Epithelial cell of prostate (primary cell): ENCODE measurements around the gene PLCL2.

Experiments used
- DNase-seq: peaks from one replicate; pipeline ENCODE4 v3.0.0-alpha.2; 2011; ENCODE audit warnings: low read depth, low spot score
- H3K27ac ChIP-seq: fragments of 450-650 bp; 2 replicates; pipeline ENCODE4 v1.5.1; 2017; ENCODE audit warnings: mild to moderate bottlenecking

Gene PLCL2

GRCh38 chr3:17132286-17133115, 247.7 kb downstream of the PLCL2 start:
- H3K27ac ChIP-seq, result no peak overlapping the region
- no peak for DNase-seq

DNA sequence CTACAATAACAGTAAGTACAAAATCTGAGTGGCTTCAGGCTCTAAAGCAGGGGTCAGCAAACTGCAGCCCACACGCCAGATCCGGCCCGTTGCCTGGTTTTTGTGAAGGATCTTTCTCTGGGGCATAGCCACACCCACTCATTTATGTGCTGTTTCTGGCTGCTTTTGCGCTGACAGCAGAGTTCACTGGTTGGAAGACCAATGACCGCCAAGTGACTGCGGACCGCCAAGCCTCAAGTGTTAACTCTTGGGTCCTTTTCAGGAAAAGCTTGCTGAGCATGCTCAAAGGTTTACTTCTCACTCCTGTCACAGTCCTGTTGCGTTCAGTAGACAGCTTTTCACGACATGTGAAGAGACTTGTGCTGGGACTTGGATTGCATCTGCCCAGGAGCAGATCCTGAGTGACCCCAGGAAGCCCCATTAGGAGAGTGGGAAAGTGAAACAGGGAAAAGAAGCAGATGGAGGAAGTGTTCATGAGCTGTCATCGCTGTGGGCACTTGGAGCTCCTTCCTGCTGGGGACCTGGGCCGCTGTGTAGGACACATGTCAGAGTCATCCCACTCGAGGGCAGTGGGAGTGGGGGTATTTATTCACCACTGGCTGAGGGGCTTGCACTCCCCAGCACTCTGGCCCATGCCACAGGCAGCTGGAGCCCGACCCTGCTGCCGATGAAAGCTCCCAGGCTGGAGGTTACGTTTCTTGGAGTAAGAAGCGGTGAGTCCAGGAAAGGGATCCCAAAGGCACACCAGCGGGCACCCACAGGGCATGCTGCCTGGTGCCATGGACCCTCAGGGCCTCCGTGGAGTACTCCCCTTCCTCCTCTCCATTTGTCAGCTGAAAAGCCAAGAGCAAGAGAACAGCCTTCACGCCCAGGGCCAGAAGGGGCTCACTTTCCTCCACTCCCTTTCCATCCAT, 249.1 kb downstream of the PLCL2 start:
- no peak overlapping the region for H3K27ac ChIP-seq
- DNase-seq, result no peak

DNA sequence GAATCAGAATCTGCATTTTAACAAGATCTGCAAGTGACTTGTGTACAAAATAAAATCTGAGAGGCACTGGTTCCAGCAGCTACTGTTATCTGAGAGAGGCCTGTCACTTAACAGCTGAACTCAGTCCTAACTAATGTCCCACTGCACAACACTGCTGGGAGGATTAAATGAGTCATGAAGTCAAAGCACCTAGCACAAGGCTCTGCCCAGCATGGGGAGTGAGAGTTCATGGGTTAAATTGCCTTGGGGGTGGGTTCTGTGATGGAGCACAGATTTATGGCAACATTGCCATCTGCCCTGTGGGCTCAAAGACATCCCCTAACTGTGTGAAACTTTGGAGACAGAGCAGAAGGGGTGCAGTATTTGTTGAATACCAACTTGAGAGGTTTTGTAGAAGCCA, 250.9 kb downstream of the PLCL2 start:
- H3K27ac ChIP-seq, result no peak overlapping the region
- no peak for DNase-seq

DNA sequence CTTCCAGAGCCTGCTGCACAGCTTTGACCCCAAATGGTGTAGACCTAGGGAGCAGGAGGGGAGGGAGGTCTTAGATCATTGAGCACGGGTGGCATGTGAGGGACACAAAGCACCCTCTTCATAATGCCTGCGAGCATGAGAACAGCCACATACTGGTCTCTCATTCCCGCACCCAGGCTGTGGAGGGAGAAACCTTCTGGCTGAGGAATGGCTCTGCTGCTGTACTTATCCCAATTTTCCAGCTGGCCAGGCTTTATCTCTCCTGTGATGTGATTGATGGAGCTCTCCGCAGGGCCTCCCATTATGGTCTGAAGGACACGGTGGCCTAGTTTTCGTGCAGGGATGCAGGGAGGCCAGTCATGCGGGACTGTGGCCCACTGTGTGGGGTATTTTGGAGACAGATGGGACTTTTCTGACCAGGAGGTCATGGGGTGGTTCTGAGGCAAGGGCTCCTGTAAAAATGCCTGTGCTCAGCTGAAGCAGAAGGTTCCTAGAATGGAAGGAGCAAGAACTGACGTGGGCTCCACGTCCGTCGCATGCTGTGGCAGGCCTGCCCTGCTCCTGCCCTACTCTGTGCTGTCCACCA, 251.5 kb downstream of the PLCL2 start:
- no peak for DNase-seq
- no peak overlapping the region for H3K27ac ChIP-seq

DNA sequence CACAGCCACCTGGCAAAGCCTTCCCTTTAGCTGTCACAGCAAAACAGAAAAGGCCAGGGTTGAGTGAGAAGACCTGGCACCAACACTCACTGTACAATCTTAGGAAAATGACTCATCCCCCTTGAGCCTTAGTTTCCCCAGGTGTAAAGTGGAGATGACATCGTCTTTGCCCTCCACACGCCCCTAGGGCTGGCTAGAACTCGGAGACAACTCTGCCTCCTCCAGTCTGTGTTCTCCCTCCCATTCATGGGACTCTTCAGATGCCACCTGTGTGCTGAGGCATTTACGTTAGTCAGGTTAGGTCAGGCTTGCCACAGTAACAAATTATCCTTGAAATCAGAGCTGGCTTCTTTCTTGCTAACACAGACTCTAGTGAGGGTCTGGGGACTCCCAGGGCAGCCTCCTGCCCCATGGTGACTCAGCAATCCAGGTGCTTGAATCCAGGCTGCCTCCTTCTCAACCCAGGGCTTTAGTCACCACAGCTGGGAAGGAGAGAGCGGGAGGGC, 252.6 kb downstream of the PLCL2 start:
- no peak for DNase-seq
- no peak overlapping the region for H3K27ac ChIP-seq

DNA sequence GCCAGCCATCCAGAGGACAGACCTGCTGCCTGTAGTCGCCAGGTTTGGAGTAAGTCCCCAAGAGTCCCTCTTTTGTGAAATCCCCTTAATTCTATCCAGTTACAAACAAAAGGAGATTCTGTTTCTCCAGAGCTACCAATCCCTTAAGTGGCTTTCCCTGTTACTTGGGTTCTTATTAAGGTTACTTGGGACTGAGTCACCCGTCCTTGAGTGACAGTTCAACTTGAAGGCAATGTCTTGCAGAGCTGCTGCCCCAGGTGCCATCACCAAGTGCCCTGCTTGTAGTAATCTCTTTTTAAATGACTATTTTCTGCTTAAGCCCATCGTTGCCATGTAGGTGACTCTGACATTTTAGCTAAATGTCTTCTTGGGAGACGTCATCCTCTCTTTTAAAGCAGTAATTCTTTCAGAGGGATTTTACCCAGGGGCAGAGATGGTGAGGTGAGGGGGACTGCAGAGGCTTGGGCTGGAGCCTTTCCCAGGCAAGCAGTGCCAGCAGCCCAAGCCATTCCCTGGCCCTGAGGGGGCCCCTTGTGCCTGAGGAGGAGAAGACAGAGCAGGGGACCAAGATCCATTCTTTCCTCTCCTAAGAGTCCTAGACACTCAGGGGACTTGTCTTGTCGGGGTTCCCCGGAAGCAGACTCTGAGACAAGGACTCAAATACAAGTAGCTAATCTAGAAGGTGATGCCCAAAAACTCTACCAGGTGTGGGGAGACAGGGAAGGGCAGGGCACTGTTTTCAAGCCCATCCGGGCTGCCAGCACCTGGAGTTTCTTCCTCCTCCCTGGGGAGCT, 253.7 kb downstream of the PLCL2 start:
- no peak for DNase-seq
- H3K27ac ChIP-seq, result no peak overlapping the region
